ENCODE measurements around the gene ISL2.
A peak's percentile ranks its signal among the peaks of the same experiment; 100 is the strongest.

The ISL2 gene

GRCh38 chr15:76344893-76345582, 8.5 kb downstream of the ISL2 start:
- Mint-ChIP-seq H3K4me3 (peak overlapping the region; percentile 72), H3K9me3 (no peaks in the 10 kb centered on the region), H3K27me3 (peaks cover 63% of the 10 kb centered on the region), H3K4me1 (peaks cover 34% of the 10 kb centered on the region), H3K27ac (no peak overlapping the region), H3K36me3 (peaks cover 5% of the 10 kb centered on the region)
- ATAC-seq = no peak

- ATAC-seq = no peak
- Mint-ChIP-seq H3K27ac (no peak overlapping the region), H3K4me3 (peak overlapping the region; percentile 72), H3K36me3 (peaks cover 5% of the 10 kb centered on the region), H3K4me1 (peaks cover 29% of the 10 kb centered on the region), H3K27me3 (peaks cover 58% of the 10 kb centered on the region), H3K9me3 (no peaks in the 10 kb centered on the region)
Observed at GRCh38 chr15:76345583-76345879, 9.0 kb downstream of the ISL2 start.

- H3K27me3 Mint-ChIP-seq = peaks cover 52% of the 10 kb centered on the region
- no peaks in the 10 kb centered on the region for H3K9me3 Mint-ChIP-seq
- peaks cover 5% of the 10 kb centered on the region for H3K36me3 Mint-ChIP-seq
- peaks cover 24% of the 10 kb centered on the region for H3K4me1 Mint-ChIP-seq
- H3K27ac Mint-ChIP-seq = no peak overlapping the region
- H3K4me3 Mint-ChIP-seq = peak overlapping the region; percentile 72
- ATAC-seq = peak; percentile 27
Observed at GRCh38 chr15:76345880-76346668, 9.5 kb downstream of the ISL2 start.

- H3K4me3 Mint-ChIP-seq = peak overlapping the region; percentile 72
- no peak overlapping the region for H3K27ac Mint-ChIP-seq
- no peak for ATAC-seq
- no peaks in the 10 kb centered on the region for H3K9me3 Mint-ChIP-seq
- H3K27me3 Mint-ChIP-seq = peaks cover 44% of the 10 kb centered on the region
- H3K4me1 Mint-ChIP-seq = peaks cover 15% of the 10 kb centered on the region
- H3K36me3 Mint-ChIP-seq = peaks cover 6% of the 10 kb centered on the region
Observed at GRCh38 chr15:76346669-76347481, 10.3 kb downstream of the ISL2 start.

- Mint-ChIP-seq H3K36me3 (peaks cover 10% of the 10 kb centered on the region), H3K27me3 (peaks cover 41% of the 10 kb centered on the region), H3K27ac (no peak overlapping the region), H3K4me1 (peaks cover 12% of the 10 kb centered on the region), H3K4me3 (no peak overlapping the region), H3K9me3 (no peaks in the 10 kb centered on the region)
- ATAC-seq = no peak
Observed at GRCh38 chr15:76347482-76348055, 11.0 kb downstream of the ISL2 start.

- no peak for ATAC-seq
- peaks cover 25% of the 10 kb centered on the region for H3K27me3 Mint-ChIP-seq
- no peaks in the 10 kb centered on the region for H3K9me3 Mint-ChIP-seq
- no peak overlapping the region for H3K4me3 Mint-ChIP-seq
- H3K27ac Mint-ChIP-seq = no peak overlapping the region
- peaks cover 10% of the 10 kb centered on the region for H3K36me3 Mint-ChIP-seq
- peaks cover 12% of the 10 kb centered on the region for H3K4me1 Mint-ChIP-seq
Observed at GRCh38 chr15:76349301-76350070, 12.9 kb downstream of the ISL2 start.

GRCh38 chr15:76353023-76353577, 16.5 kb downstream of the ISL2 start:
- Mint-ChIP-seq H3K36me3 (peaks cover 18% of the 10 kb centered on the region), H3K27ac (no peak overlapping the region), H3K27me3 (peaks cover 1% of the 10 kb centered on the region), H3K4me3 (no peak overlapping the region), H3K4me1 (no peaks in the 10 kb centered on the region), H3K9me3 (no peaks in the 10 kb centered on the region)
- no peak for ATAC-seq

GRCh38 chr15:76353903-76354302, 17.3 kb downstream of the ISL2 start:
- no peak overlapping the region for H3K27ac Mint-ChIP-seq
- peaks cover 18% of the 10 kb centered on the region for H3K36me3 Mint-ChIP-seq
- H3K4me1 Mint-ChIP-seq = no peaks in the 10 kb centered on the region
- no peak overlapping the region for H3K4me3 Mint-ChIP-seq
- ATAC-seq = no peak
- no peaks in the 10 kb centered on the region for H3K9me3 Mint-ChIP-seq
- no peaks in the 10 kb centered on the region for H3K27me3 Mint-ChIP-seq

GRCh38 chr15:76354823-76355440, 18.4 kb downstream of the ISL2 start:
- no peak for ATAC-seq

GRCh38 chr15:76358453-76358852, 21.9 kb downstream of the ISL2 start:
- no peaks in the 10 kb centered on the region for H3K9me3 Mint-ChIP-seq
- no peak for ATAC-seq
- H3K27me3 Mint-ChIP-seq = no peaks in the 10 kb centered on the region
- H3K4me3 Mint-ChIP-seq = no peak overlapping the region
- no peak overlapping the region for H3K27ac Mint-ChIP-seq
- no peaks in the 10 kb centered on the region for H3K4me1 Mint-ChIP-seq
- peaks cover 8% of the 10 kb centered on the region for H3K36me3 Mint-ChIP-seq

More at GRCh38 chr15:76354823-76355440, 18.4 kb downstream of the ISL2 start:
- no peak overlapping the region for H3K4me3 Mint-ChIP-seq
- H3K4me1 Mint-ChIP-seq = no peaks in the 10 kb centered on the region
- no peaks in the 10 kb centered on the region for H3K27me3 Mint-ChIP-seq
- H3K36me3 Mint-ChIP-seq = peaks cover 13% of the 10 kb centered on the region
- H3K27ac Mint-ChIP-seq = no peak overlapping the region
- no peaks in the 10 kb centered on the region for H3K9me3 Mint-ChIP-seq

- Mint-ChIP-seq H3K4me3 (no peak overlapping the region), H3K4me1 (no peaks in the 10 kb centered on the region), H3K9me3 (no peaks in the 10 kb centered on the region), H3K36me3 (peaks cover 11% of the 10 kb centered on the region), H3K27ac (no peak overlapping the region), H3K27me3 (no peaks in the 10 kb centered on the region)
- ATAC-seq = no peak
Observed at GRCh38 chr15:76359152-76359551, 22.6 kb downstream of the ISL2 start.

GRCh38 chr15:76360416-76360815, 23.8 kb downstream of the ISL2 start:
- H3K4me1 Mint-ChIP-seq = no peaks in the 10 kb centered on the region
- H3K9me3 Mint-ChIP-seq = no peaks in the 10 kb centered on the region
- H3K36me3 Mint-ChIP-seq = peaks cover 20% of the 10 kb centered on the region
- no peak overlapping the region for H3K27ac Mint-ChIP-seq
- no peak for ATAC-seq
- no peak overlapping the region for H3K4me3 Mint-ChIP-seq
- H3K27me3 Mint-ChIP-seq = no peaks in the 10 kb centered on the region

- no peak for ATAC-seq
- no peak overlapping the region for H3K4me3 Mint-ChIP-seq
- no peaks in the 10 kb centered on the region for H3K27me3 Mint-ChIP-seq
- no peaks in the 10 kb centered on the region for H3K4me1 Mint-ChIP-seq
- no peaks in the 10 kb centered on the region for H3K9me3 Mint-ChIP-seq
- H3K36me3 Mint-ChIP-seq = peaks cover 18% of the 10 kb centered on the region
- H3K27ac Mint-ChIP-seq = no peak overlapping the region
Observed at GRCh38 chr15:76363251-76363650, 26.7 kb downstream of the ISL2 start.

GRCh38 chr15:76366714-76367113, 30.1 kb downstream of the ISL2 start:
- Mint-ChIP-seq H3K4me1 (no peaks in the 10 kb centered on the region), H3K4me3 (no peak overlapping the region), H3K27me3 (no peaks in the 10 kb centered on the region), H3K9me3 (no peaks in the 10 kb centered on the region), H3K36me3 (peaks cover 24% of the 10 kb centered on the region), H3K27ac (no peak overlapping the region)
- ATAC-seq = no peak
